A549 (cell line): ENCODE results near the gene FAM89B. TPM values are rescaled to one million over a fixed set of nuclear protein-coding genes. Genes with fewer than 3 reads are reported as not detected.

Experiments used
- ATAC-seq, 2 experiments: fragments of 200-7000 bp in 1 of 2; fragments of >200 bp in 1 of 2; cut with Nextera tagmentation in 1 of 2; cut with Tn5 transposase in 1 of 2; 3 replicates each; pipeline versions ENCODE4 v1.8.0 to v1.9.1; 2018 to 2020; ENCODE audit warnings: mild to moderate bottlenecking in 1 of 2, moderate library complexity in 1 of 2
- CTCF ChIA-PET: fragments of 300-600 bp; sonication (Branson Sonifier 250); formaldehyde crosslinking; extraction: SDS; loops from one replicate; lab custom pipeline; 2021; ENCODE audit warnings: antibody characterized with exemption, inconsistent platforms; lab: Yijun Ruan, JAX
- POLR2A ChIA-PET: fragments of 350-600 bp; formaldehyde crosslinking; extraction: SDS; loops from one replicate; lab custom pipeline; 2021; ENCODE audit warnings: antibody characterized with exemption, inconsistent platforms; lab: Yijun Ruan, JAX
- DNase-seq, 2 experiments: peaks; one replicate each; pipeline versions ENCODE4 v3.0.0 to v3.0.0-alpha.2; 2011 to 2016; ENCODE audit warnings: low read depth in 1 of 2, low spot score in 1 of 2
- FAIRE-seq: peaks from 2 replicates; lab custom pipeline; 2011; peaks lifted over from hg19 to GRCh38; lab: Jason Lieb, UNC
- H3K27ac ChIP-seq, 2 experiments: fragments of >200 bp; sonication (Bioruptor Twin); formaldehyde crosslinking; 3 replicates each; pipeline ENCODE4 v1.5.1; 2016 to 2017
- H3K4me1 ChIP-seq: fragments of >200 bp; sonication (Bioruptor Twin); formaldehyde crosslinking; 3 replicates; pipeline ENCODE4 v1.6.1; 2016
- H3K4me2 ChIP-seq: fragments of >200 bp; sonication (Bioruptor Twin); formaldehyde crosslinking; 3 replicates; pipeline ENCODE4 v1.6.1; 2016
- H3K4me3 ChIP-seq: fragments of >200 bp; sonication (Bioruptor Twin); formaldehyde crosslinking; 3 replicates; pipeline ENCODE4 v1.5.1; 2016
- H3K9me3 ChIP-seq: fragments of >200 bp; sonication (Bioruptor Twin); formaldehyde crosslinking; 3 replicates; pipeline ENCODE4 v1.6.1; 2016
- BHLHE40 ChIP-seq: IDR thresholded peaks from 2 replicates; pipeline ENCODE4 v1.6.1; 2012; ENCODE audit warnings: low read depth, low read length, inconsistent platforms
- CBX2 ChIP-seq: fragments of 200-600 bp; sonication (generic); IDR thresholded peaks from 2 replicates; pipeline ENCODE4 v1.6.1; 2016; ENCODE audit warnings: low read depth, mild to moderate bottlenecking, borderline replicate concordance
- CBX8 ChIP-seq: fragments of 200-600 bp; sonication (generic); IDR thresholded peaks from 2 replicates; pipeline ENCODE4 v1.6.1; 2016
- CEBPB ChIP-seq, 2 experiments: fragments of >200 bp in 1 of 2; sonication (Bioruptor Twin) in 1 of 2; formaldehyde crosslinking in 1 of 2; IDR thresholded peaks; 2 replicates each; pipeline ENCODE4 v1.6.1; 2012 to 2016
- EP300 ChIP-seq, 2 experiments: fragments of >200 bp; sonication (Bioruptor Twin); formaldehyde crosslinking; IDR thresholded peaks; 2 replicates in 1 of 2; 3 replicates in 1 of 2; pipeline ENCODE4 v1.6.1; 2016 to 2017
- FOSL2 ChIP-seq, 2 experiments: fragments of 450-650 bp in 1 of 2; fragments of >200 bp in 1 of 2; sonication (Bioruptor Twin) in 1 of 2; formaldehyde crosslinking; IDR thresholded peaks; 2 replicates each; pipeline versions ENCODE4 v1.5.0 to v1.6.1; 2016 to 2020; ENCODE audit warnings: mild to moderate bottlenecking in 1 of 2, moderate library complexity in 1 of 2
- GATA3 ChIP-seq: IDR thresholded peaks from 2 replicates; pipeline ENCODE4 v1.6.1; 2012; ENCODE audit warnings: borderline replicate concordance
- HDAC2 ChIP-seq: fragments of 200-600 bp; sonication (generic); IDR thresholded peaks from 2 replicates; pipeline ENCODE4 v1.6.1; 2016
- HOXA7 ChIP-seq: fragments of 250-450 bp; sonication (Bioruptor Pico); IDR thresholded peaks from 2 replicates; pipeline ENCODE4 v1.5.0; 2020; ENCODE audit warnings: mild to moderate bottlenecking, moderate library complexity
- HOXB13 ChIP-seq: fragments of 250-450 bp; sonication (Bioruptor Pico); IDR thresholded peaks from 2 replicates; pipeline ENCODE4 v1.5.0; 2020; ENCODE audit warnings: low read depth, mild to moderate bottlenecking, moderate library complexity
- JUN ChIP-seq, 2 experiments: fragments of >200 bp; sonication (Bioruptor Twin); formaldehyde crosslinking; IDR thresholded peaks; 2 replicates in 1 of 2; 3 replicates in 1 of 2; pipeline ENCODE4 v1.6.1; 2016 to 2017
- JUNB ChIP-seq: fragments of >200 bp; sonication (Bioruptor Twin); formaldehyde crosslinking; IDR thresholded peaks from 2 replicates; pipeline ENCODE4 v1.6.1; 2016
- MAX ChIP-seq: IDR thresholded peaks from 2 replicates; pipeline ENCODE4 v1.6.1; 2012
- MAZ ChIP-seq: fragments of 150-350 bp; IDR thresholded peaks from 2 replicates; pipeline ENCODE4 v1.6.1; 2014; ENCODE audit warnings: antibody characterized with exemption, low read depth, low read length, borderline replicate concordance
- NFE2L2 ChIP-seq: fragments of 150-350 bp; conservative IDR thresholded peaks from 2 replicates; pipeline ENCODE4 v1.6.1; 2014; ENCODE audit warnings: low read length
- NR3C1 ChIP-seq: fragments of >200 bp; sonication (Bioruptor Twin); formaldehyde crosslinking; IDR thresholded peaks from 3 replicates; pipeline ENCODE4 v1.6.1; 2017
- PBX3 ChIP-seq: IDR thresholded peaks from 2 replicates; pipeline ENCODE4 v1.6.1; 2012
- PHF8 ChIP-seq: fragments of 200-600 bp; sonication (generic); IDR thresholded peaks from 2 replicates; pipeline ENCODE4 v1.6.1; 2016; ENCODE audit warnings: low read depth, mild to moderate bottlenecking, antibody characterized with exemption, moderate library complexity, borderline replicate concordance
- POLR2A ChIP-seq: IDR thresholded peaks from 2 replicates; pipeline ENCODE4 v1.6.1; 2012; ENCODE audit warnings: mild to moderate bottlenecking, low read length
- POLR2AphosphoS2 ChIP-seq: conservative IDR thresholded peaks from 2 replicates; pipeline ENCODE4 v1.6.1; 2012; ENCODE audit warnings: low read length, improper control_type of control experiment, inconsistent platforms
- REST ChIP-seq: fragments of 200-600 bp; sonication (generic); IDR thresholded peaks from 2 replicates; pipeline ENCODE4 v1.6.1; 2016; ENCODE audit warnings: antibody characterized with exemption, mild to moderate bottlenecking, moderate library complexity
- SMC3 ChIP-seq: fragments of >200 bp; sonication (Bioruptor Twin); formaldehyde crosslinking; IDR thresholded peaks from 3 replicates; pipeline ENCODE4 v1.6.1; 2018; ENCODE audit warnings: inconsistent platforms
- USF2 ChIP-seq: fragments of 450-650 bp; IDR thresholded peaks from 2 replicates; pipeline ENCODE4 v1.6.1; 2014; ENCODE audit warnings: antibody characterized with exemption
- ZFP36 ChIP-seq: fragments of 450-650 bp; IDR thresholded peaks from 2 replicates; pipeline ENCODE4 v1.6.1; 2014; ENCODE audit warnings: borderline replicate concordance; ENCODE audit not compliant: partially characterized antibody
- WGBS: methylation state at CpG from one replicate; pipeline ENCODE4 v1.1.6; 2017; ENCODE audit errors: missing lambda C conversion rate; 5-methylcytosine and 5-hydroxymethylcytosine counted together
- polyA plus RNA-seq, 4 experiments: library from polyadenylated mRNA; depleted of rRNA in 3 of 4; stranded (reverse); fragments of >200 nt; fragmentation: RNase III in 1 of 4; extraction: RNeasy Plus Mini Kit Qiagen cat#74134 plus additional on column Dnase treatment in 1 of 4; gene quantifications; 2 replicates in 3 of 4; 3 replicates in 1 of 4; pipeline ENCODE4 v1.2.3, GENCODE V29; 2011 to 2017

The FAM89B gene
- polyA plus RNA-seq, 2 of the 4 experiments (the other 2 are of a cell fraction): 13.5 to 23.9 TPM

- CTCF ChIA-PET: interaction anchor here (0.9 to 16.3 kb wide), 7 partner anchors 8 to 220 kb away, joined by 3 to 393 read pairs (median 9); partner anchors contain the start of genes FAM89B and ZNRD2
- Histone ChIP-seq H3K4me2 (peak overlapping the region; percentile 98), H3K27ac (peak overlapping the region; percentile 94 to 99), H3K4me3 (peak overlapping the region; percentile 62), H3K4me1 (peaks cover 63% of the 10 kb centered on the region), H3K9me3 (no peaks in the 10 kb centered on the region)
- POLR2A ChIA-PET: interaction anchor here (0.7 to 4.1 kb wide), 8 partner anchors 12 to 139 kb away, joined by 3 to 51 read pairs (median 4); partner anchors contain the start of genes FAM89B, PCNX3, SCYL1 and ZNRD2
- 27% methylated on average over 5 of the region's 5 CpGs for WGBS
- no peak for FAIRE-seq
- TF ChIP-seq ZFP36 (no peak), NFE2L2 (no peak), PHF8 (no peak), SMC3 (no peak), CBX8 (no peak), BHLHE40 (no peak), EP300 (IDR thresholded peaks at IDR 0.05) (no peak), USF2 (no peak), NR3C1 (no peak), POLR2AphosphoS2 (no peak), HDAC2 (no peak), PBX3 (no peak), HOXB13 (CRISPR knock-in tag) (no peak), CBX2 (no peak), FOSL2 (IDR thresholded peaks at IDR 0.05) (no peak), FOSL2 (CRISPR knock-in tag; IDR thresholded peaks at IDR 0.05) (no peak), REST (no peak), CEBPB (IDR thresholded peaks at IDR 0.05) (no peak), MAZ (no peak)
- DNase-seq: no peak
- ATAC-seq: peak in 1 of 2 experiments; percentile 19; a peak in 3 of 6 replicates
Measured at GRCh38 chr11:65559535-65559934, 12.8 kb upstream of the FAM89B start.

GRCh38 chr11:65559951-65560537 is 12.3 kb upstream of the FAM89B start:
- 0% methylated on average over 5 of the region's 5 CpGs for WGBS
- Histone ChIP-seq H3K4me3 (no peak overlapping the region), H3K9me3 (no peaks in the 10 kb centered on the region), H3K4me1 (peaks cover 58% of the 10 kb centered on the region), H3K4me2 (peak overlapping the region; percentile 98), H3K27ac (peak overlapping the region; percentile 94 to 99)
- POLR2A ChIA-PET: interaction anchor here (0.5 to 4.1 kb wide), 11 partner anchors 9 to 139 kb away, joined by 3 to 51 read pairs (median 4); partner anchors contain the start of genes FAM89B, PCNX3, SCYL1 and ZNRD2
- peak; percentile 89 to 90 for DNase-seq
- peak; percentile 56 to 62 for ATAC-seq
- CTCF ChIA-PET: interaction anchor here (0.8 to 16.3 kb wide), 11 partner anchors 8 to 220 kb away, joined by 3 to 393 read pairs (median 4); partner anchors contain the start of genes FAM89B and ZNRD2
- TF ChIP-seq JUN (IDR thresholded peaks at IDR 0.05): peak; percentile 62 to 70; a peak in 3 of 5 replicates
- TF ChIP-seq JUNB: peak; percentile 58; the same call in 1 of the 2 replicates
- peak; percentile 14 for TF ChIP-seq POLR2A
- peak; percentile 42; the same call in 1 of the 2 replicates for TF ChIP-seq GATA3
- peak; percentile 72 for TF ChIP-seq FOSL2 (IDR thresholded peaks at IDR 0.05)
- TF ChIP-seq FOSL2 (CRISPR knock-in tag; IDR thresholded peaks at IDR 0.05): peak; percentile 88
- TF ChIP-seq USF2: peak; percentile 15; the same call in 1 of the 2 replicates
- TF ChIP-seq CBX8: no peak
- TF ChIP-seq HOXA7 (CRISPR knock-in tag): no peak
- TF ChIP-seq MAX: 0 out of 2 replicates have a peak, but pooled peaks have one; percentile 6
- no peak for FAIRE-seq
